IPS DF 6.9 (cell line): ENCODE measurements around the gene CCDC127.
"Not testable (repeated sequence)": the region's sequence is repeated elsewhere in the genome, so short reads cannot be mapped to it uniquely, and the experiment has no call there.

Experiments used
- DNase-seq: peaks from one replicate; pipeline ENCODE4 v3.0.0-alpha.2; 2013; ENCODE audit warnings: low read depth, low spot score
- H3K27ac ChIP-seq: one replicate; pipeline ENCODE4 v1.5.1; 2013; ENCODE audit warnings: low read length, control low read depth
- H3K27me3 ChIP-seq: 2 replicates; pipeline ENCODE4 v1.6.1; 2013; ENCODE audit warnings: mild to moderate bottlenecking, low read length; ENCODE audit not compliant: control insufficient read depth, insufficient read depth
- H3K36me3 ChIP-seq: 2 replicates; pipeline ENCODE4 v1.6.1; 2013; ENCODE audit warnings: low read length; ENCODE audit not compliant: control insufficient read depth, insufficient read depth
- H3K4me1 ChIP-seq: 2 replicates; pipeline ENCODE4 v1.6.1; 2013; ENCODE audit warnings: low read length; ENCODE audit not compliant: control insufficient read depth, insufficient read depth
- H3K4me3 ChIP-seq: 2 replicates; pipeline ENCODE4 v1.5.1; 2013; ENCODE audit warnings: mild to moderate bottlenecking, low read length
- H3K9me3 ChIP-seq: 2 replicates; pipeline ENCODE4 v1.6.1; 2013; ENCODE audit warnings: low read length, inconsistent platforms; ENCODE audit not compliant: control insufficient read depth, insufficient read depth
- WGBS: extraction: QIAGEN DNeasy Blood & Tissue Kit; methylation state at CpG from one replicate; pipeline ENCODE4 v1.1.7; 2013; ENCODE audit warnings: mixed read lengths, missing lambda C conversion rate; ENCODE audit not compliant: insufficient read length, insufficient coverage; 5-methylcytosine and 5-hydroxymethylcytosine counted together

Gene CCDC127

DNA sequence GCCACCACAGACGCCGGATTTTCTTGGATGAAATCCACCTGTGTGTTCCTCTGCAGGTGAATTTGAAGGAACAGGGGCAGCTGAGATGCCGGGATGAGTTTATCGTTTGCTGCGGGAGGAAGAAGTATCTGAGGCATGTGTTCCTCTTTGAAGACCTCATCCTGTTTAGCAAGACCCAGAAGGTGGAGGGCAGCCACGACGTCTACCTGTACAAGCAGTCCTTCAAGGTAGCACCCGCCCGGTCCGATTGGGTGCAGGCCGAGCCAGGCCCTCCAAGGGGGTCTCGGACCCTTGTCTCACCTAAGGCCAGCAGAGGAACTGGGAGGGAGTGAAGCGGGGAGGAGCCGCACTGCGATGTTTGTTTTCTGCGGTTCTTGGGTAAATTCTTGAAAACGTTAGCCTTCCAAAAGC lies 45.1 kb downstream of the CCDC127 start:
- H3K4me1 ChIP-seq, result no peaks in the 10 kb centered on the region
- peaks cover 26% of the 10 kb centered on the region for H3K36me3 ChIP-seq
- H3K27me3 ChIP-seq, result no peaks in the 10 kb centered on the region

DNA sequence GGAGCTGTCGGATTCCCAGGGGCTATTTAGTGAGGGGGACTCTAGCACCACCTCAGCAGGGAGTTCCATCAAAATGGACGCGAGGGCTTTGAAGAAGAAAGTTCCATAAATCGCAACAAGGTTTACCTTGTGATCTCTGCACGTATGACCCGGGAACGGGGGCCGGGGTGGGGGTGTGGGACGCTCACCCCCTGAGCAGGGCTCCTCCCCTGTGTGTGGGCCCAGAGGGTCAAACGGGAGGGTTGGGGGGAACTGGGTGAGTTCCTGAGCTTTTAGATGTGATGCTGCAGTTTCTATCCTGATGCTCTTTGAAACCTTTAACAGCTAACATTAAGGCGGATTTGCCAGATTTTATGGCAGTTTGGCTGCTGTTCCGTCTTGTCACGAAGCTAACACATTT lies 45.5 kb downstream of the CCDC127 start:
- no peaks in the 10 kb centered on the region for H3K9me3 ChIP-seq
- no peak for DNase-seq
- H3K27me3 ChIP-seq, result no peaks in the 10 kb centered on the region
- H3K4me1 ChIP-seq, result no peaks in the 10 kb centered on the region
- peaks cover 26% of the 10 kb centered on the region for H3K36me3 ChIP-seq
- no CpG with 5 or more reads among the region's 13 CpGs for WGBS
- no peak overlapping the region for H3K27ac ChIP-seq
- no peak overlapping the region for H3K4me3 ChIP-seq

More for the DNA sequence above, 45.1 kb downstream of the CCDC127 start:
- Histone ChIP-seq H3K4me3 (no peak overlapping the region), H3K9me3 (no peaks in the 10 kb centered on the region), H3K27ac (no peak overlapping the region)
- no peak for DNase-seq
- no CpG with 5 or more reads among the region's 17 CpGs for WGBS

DNA sequence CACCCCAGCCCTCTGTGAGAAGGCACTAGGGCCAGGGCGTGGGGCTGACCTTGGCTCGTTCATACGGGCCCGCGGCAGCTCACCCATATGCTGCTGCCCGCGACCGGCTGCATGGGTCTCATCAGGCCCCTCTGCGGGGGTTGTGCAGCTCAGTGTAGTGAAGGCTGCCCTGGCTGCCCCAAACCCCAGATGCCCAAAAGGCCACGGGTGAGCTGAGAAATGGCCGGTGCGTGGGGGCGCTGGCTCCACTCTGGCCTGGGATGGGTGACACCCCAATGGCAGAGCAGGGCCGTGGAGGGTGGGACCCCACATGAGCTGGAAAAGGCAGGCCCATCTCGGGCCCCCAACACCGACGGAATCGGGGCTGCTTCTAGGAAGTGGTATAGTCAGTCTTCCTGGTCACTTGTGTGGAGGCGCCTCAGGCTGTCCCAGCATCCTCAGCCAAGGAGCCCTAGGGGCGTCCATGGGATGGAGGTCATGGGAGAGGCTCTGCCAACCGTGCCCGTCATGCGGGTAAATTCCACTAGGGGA lies 46.1 kb downstream of the CCDC127 start:
- Histone ChIP-seq H3K9me3 (no peaks in the 10 kb centered on the region), H3K27me3 (no peaks in the 10 kb centered on the region), H3K4me1 (no peaks in the 10 kb centered on the region), H3K4me3 (no peak overlapping the region), H3K27ac (no peak overlapping the region), H3K36me3 (peaks cover 26% of the 10 kb centered on the region)
- DNase-seq, result no peak
- no CpG with 5 or more reads among the region's 23 CpGs for WGBS

DNA sequence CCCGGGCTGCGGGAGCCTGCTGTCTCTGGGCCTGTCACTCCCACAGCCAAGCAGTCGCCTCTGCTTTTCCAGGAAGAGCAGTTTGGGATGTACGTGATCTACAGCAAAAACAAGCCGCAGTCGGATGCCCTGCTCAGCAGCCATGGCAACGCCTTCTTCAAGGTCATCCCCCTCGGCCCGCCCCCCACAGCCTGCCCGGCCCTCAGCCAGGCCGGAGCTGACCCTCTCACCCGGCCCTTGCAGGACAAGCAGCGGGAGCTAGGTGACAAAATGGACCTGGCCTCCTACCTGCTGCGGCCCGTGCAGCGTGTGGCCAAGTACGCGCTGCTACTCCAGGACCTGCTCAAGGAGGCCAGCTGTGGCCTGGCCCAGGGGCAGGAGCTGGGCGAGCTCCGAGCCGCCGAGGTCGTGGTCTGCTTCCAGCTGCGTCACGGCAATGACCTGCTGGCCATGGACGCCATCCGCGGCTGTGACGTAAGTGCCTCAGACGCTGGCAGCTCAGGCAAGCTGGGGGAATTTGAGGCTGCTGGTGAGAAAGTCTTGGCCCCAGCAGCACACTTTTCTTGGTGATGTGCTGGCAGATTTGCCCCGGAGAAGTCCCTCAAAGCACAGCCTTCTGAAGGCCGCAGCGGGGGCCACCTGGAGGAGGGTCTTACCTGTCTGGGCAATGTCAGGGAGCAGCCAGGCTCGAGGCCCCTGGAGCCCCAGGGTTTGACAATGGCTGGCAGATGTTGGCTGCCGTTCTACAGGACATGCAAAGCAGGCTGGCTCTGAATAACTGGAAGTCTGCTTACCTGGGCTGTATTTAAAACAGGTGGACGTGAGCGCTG lies 46.8 kb downstream of the CCDC127 start:
- Histone ChIP-seq H3K27ac (no peak overlapping the region), H3K27me3 (no peaks in the 10 kb centered on the region), H3K4me1 (no peaks in the 10 kb centered on the region), H3K4me3 (no peak overlapping the region), H3K9me3 (no peaks in the 10 kb centered on the region), H3K36me3 (peaks cover 24% of the 10 kb centered on the region)
- WGBS, result no CpG with 5 or more reads among the region's 37 CpGs
- DNase-seq, result no peak

DNA sequence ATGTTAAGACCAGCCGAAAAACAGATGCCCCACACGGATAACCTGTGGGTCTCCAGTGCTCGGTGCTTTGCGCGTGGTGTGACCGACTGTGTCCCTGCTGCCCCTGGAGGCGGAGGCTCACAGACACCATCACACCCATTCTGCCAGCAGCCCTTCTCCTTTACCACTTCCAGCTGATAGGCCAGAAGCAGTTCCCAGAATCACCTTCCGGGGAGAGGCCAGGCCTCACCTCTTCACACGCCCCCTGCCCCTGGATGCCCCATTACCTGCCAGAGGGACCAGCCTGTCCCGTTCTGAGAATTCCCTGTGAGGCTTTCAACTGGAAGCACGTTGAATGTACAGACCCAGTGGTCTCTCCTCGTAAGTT lies 48.2 kb downstream of the CCDC127 start:
- H3K9me3 ChIP-seq, result no peaks in the 10 kb centered on the region
- WGBS, result no CpG with 5 or more reads among the region's 12 CpGs
- H3K4me1 ChIP-seq, result no peaks in the 10 kb centered on the region

DNA sequence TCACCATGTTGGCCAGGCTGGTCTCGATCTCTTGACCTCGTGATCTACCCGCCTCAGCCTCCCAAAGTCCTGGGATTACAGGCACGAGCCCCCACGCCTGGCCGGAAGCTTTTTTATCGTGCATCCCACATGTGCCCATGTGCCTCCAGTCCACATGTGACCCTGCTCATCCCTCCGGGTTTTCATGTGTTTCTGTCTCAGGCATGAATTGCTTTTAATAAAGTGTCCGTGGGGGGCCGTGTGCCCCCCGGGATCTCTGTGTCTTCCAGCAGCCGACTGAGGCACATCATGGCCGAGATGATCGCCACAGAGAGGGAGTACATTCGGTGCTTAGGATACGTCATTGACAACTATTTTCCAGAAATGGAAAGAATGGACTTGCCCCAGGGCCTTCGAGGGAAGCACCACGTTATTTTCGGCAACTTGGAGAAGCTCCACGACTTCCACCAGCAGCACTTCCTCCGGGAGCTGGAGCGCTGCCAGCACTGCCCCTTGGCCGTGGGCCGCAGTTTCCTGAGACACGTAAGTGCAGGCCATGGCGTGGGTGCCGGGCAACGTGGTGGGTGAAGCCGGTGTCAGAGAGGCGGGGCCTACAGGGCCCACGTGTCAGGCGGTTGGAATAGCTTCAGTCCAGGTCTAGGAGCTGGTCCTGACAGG lies 48.8 kb downstream of the CCDC127 start:
- H3K4me3 ChIP-seq, result no peak overlapping the region
- H3K27me3 ChIP-seq, result no peaks in the 10 kb centered on the region
- H3K36me3 ChIP-seq, result peaks cover 20% of the 10 kb centered on the region
- DNase-seq, result no peak
- WGBS, result no CpG with 5 or more reads among the region's 32 CpGs
- H3K4me1 ChIP-seq, result no peaks in the 10 kb centered on the region
- H3K9me3 ChIP-seq, result no peaks in the 10 kb centered on the region
- no peak overlapping the region for H3K27ac ChIP-seq

More for the DNA sequence above, 48.2 kb downstream of the CCDC127 start:
- Histone ChIP-seq H3K27ac (no peak overlapping the region), H3K27me3 (no peaks in the 10 kb centered on the region), H3K36me3 (peaks cover 20% of the 10 kb centered on the region), H3K4me3 (no peak overlapping the region)
- DNase-seq, result no peak

DNA sequence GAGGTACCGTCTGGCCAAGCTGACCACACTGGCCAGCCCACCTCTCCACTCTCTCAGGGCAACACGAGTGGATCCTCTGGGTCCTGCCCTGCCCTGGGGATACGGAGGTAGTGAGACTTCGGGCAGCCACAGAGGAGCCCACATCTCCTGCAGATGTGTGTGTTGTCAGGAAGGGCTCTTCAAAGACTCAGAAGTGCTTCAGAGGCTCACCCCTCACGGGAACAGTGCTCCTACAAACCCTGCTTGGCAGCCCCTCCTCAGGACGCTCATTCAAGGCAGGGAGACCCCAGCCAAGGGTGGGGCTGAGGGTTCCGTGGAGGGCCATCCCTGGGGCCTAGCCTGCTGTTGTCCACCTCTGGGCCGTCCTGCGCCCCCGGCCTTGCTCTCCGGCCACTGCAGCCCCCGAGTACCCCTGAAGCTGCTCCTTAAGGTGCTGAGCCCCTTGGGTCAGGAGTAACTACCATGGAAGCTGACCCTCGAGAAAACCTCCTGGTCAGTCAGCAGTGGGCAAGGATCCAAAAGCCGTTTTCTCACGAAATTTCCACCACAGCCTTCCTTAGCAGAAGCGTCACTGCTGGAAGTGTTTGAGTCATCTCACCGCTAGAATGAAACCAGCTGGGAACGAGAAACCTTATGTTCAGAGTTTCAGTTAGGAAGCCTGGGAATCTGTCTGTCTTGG lies 49.8 kb downstream of the CCDC127 start:
- peaks cover 14% of the 10 kb centered on the region for H3K36me3 ChIP-seq
- H3K27me3 ChIP-seq, result no peaks in the 10 kb centered on the region
- no peak overlapping the region for H3K27ac ChIP-seq
- H3K4me1 ChIP-seq, result no peaks in the 10 kb centered on the region
- no peak for DNase-seq
- H3K9me3 ChIP-seq, result no peaks in the 10 kb centered on the region
- no CpG with 5 or more reads among the region's 18 CpGs for WGBS
- no peak overlapping the region for H3K4me3 ChIP-seq

DNA sequence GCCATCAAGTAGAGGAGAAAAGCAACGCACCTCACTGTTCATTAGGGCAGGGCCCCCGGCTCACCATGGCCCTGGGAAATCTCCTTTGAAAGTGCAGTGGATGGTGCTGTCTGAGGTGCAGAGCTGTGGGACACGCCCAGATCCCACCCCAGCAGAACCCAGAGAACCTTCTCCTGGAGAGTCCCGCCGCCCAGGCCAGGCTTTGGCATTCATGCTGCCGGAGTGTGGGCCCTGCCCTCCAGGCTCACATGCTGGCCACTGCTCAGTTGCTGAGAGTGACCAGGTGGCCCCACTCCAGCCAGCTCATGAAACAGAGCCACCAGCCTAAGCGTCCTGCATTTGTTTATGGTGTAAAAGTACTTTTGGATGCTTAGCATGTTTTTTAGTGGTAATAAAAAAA lies 50.4 kb downstream of the CCDC127 start:
- no peak for DNase-seq
- WGBS, result no CpG with 5 or more reads among the region's 7 CpGs
- Histone ChIP-seq H3K9me3 (no peaks in the 10 kb centered on the region), H3K4me3 (no peak overlapping the region), H3K27me3 (no peaks in the 10 kb centered on the region), H3K27ac (no peak overlapping the region), H3K4me1 (no peaks in the 10 kb centered on the region), H3K36me3 (peaks cover 12% of the 10 kb centered on the region)

DNA sequence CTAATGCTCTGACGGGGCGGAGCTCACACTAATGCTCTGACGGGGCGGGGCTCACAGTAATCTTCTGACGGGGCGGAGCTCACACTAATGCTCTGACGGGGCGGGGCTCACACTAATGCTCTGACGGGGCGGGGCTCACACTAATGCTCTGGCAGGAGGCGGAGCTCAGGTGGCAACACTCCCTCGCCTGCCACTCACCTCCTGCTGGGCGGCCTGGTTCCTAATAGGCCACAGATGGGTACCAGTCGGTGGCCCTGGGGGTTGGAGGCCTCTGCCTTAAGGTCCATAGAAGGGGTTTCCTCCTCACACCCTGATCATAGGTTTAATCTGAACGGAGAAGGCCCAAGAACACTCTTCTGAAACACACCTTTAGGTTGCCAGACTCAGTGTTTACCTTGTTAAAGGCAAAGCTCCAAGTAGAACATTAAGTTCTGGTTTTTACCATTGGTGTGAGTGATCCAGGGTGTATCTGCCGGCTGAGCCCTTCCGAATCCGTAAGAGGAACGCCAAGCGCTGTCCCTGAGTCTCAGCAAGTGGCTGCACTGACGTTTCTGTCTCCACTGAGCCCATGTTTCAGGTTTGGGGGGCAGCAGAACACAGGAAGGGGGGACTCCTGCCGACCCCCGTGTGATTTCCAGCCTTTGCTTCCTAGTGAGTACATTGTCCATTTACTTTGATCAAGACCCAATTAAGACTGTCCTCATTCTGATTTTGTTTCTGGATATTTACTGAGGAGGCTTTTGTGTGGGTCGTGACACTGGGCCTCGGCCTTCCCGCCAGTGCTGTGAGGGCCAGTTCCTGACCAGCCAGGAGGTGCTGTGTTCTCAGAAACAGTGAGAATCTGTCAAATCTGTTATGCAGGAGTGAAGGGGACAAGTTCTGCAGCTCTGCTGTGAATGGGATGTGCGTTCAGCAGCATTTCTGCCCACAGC lies 51.2 kb downstream of the CCDC127 start:
- no peak for DNase-seq
- no peaks in the 10 kb centered on the region for H3K27me3 ChIP-seq
- H3K36me3 ChIP-seq, result peaks cover 20% of the 10 kb centered on the region
- no CpG with 5 or more reads among the region's 27 CpGs for WGBS
- H3K9me3 ChIP-seq, result no peaks in the 10 kb centered on the region
- H3K4me1 ChIP-seq, result no peaks in the 10 kb centered on the region
- H3K27ac ChIP-seq, result no peak overlapping the region
- no peak overlapping the region for H3K4me3 ChIP-seq

DNA sequence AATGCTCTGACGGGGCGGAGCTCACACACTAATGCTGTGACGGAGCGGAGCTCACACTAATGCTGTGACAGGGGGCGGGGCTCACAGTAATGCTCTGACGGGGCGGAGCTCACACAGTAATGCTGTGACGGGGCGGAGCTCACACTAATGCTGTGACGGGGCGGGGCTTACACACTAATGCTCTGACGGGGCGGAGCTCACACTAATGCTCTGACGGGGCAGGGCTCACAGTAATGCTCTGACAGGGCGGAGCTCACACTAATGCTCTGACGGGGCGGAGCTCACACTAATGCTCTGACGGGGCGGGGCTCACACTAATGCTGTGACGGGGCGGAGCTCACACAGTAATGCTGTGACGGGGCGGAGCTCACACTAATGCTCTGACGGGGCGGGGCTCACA lies 53.2 kb downstream of the CCDC127 start:
- WGBS, result no CpG with 5 or more reads among the region's 25 CpGs
- peaks cover 22% of the 10 kb centered on the region for H3K36me3 ChIP-seq
- DNase-seq, H3K4me3 ChIP-seq, H3K27ac ChIP-seq, H3K27me3 ChIP-seq, H3K9me3 ChIP-seq, H3K4me1 ChIP-seq: not testable (repeated sequence)
